Osteocyte (in vitro differentiated cells): ENCODE data around the gene IPO13. TPM values are rescaled to one million over a fixed set of nuclear protein-coding genes. Genes with fewer than 3 reads are reported as not detected.

Experiments
- DNase-seq: peaks from one replicate; pipeline ENCODE4 v3.0.0; 2021; ENCODE audit warnings: mixed read lengths; ENCODE audit not compliant: unreplicated experiment; ENCODE audit errors: extremely low spot score
- H3K27ac Mint-ChIP-seq: one replicate; pipeline ENCODE4 v1.8.0; 2021; ENCODE audit warnings: mild to moderate bottlenecking, mixed read lengths; ENCODE audit not compliant: unreplicated experiment
- H3K27me3 Mint-ChIP-seq: one replicate; pipeline ENCODE4 v1.8.0; 2021; ENCODE audit warnings: mixed read lengths; ENCODE audit not compliant: unreplicated experiment
- H3K36me3 Mint-ChIP-seq: one replicate; pipeline ENCODE4 v1.8.0; 2021; ENCODE audit warnings: mixed read lengths; ENCODE audit not compliant: unreplicated experiment
- H3K4me1 Mint-ChIP-seq: one replicate; pipeline ENCODE4 v1.8.0; 2021; ENCODE audit warnings: mixed read lengths; ENCODE audit not compliant: unreplicated experiment
- H3K4me3 Mint-ChIP-seq: one replicate; pipeline ENCODE4 v1.8.0; 2021; ENCODE audit warnings: mild to moderate bottlenecking, moderate library complexity, mixed read lengths; ENCODE audit not compliant: unreplicated experiment
- H3K9me3 Mint-ChIP-seq: one replicate; pipeline ENCODE4 v1.8.0; 2021; ENCODE audit warnings: mixed read lengths; ENCODE audit not compliant: unreplicated experiment
- CTCF ChIP-seq: fragments of 200-600 bp; sonication (generic); IDR thresholded peaks from 2 replicates; pipeline ENCODE4 v1.5.0; 2021; ENCODE audit warnings: antibody characterized with exemption, mild to moderate bottlenecking, moderate library complexity
- total RNA-seq: library from RNA; stranded (reverse); gene quantifications from 2 replicates; pipeline ENCODE4 v1.2.1, GENCODE V29; 2021

Gene IPO13
- total RNA-seq, 1 donor from 2014 or later: 40.8 TPM

DNA sequence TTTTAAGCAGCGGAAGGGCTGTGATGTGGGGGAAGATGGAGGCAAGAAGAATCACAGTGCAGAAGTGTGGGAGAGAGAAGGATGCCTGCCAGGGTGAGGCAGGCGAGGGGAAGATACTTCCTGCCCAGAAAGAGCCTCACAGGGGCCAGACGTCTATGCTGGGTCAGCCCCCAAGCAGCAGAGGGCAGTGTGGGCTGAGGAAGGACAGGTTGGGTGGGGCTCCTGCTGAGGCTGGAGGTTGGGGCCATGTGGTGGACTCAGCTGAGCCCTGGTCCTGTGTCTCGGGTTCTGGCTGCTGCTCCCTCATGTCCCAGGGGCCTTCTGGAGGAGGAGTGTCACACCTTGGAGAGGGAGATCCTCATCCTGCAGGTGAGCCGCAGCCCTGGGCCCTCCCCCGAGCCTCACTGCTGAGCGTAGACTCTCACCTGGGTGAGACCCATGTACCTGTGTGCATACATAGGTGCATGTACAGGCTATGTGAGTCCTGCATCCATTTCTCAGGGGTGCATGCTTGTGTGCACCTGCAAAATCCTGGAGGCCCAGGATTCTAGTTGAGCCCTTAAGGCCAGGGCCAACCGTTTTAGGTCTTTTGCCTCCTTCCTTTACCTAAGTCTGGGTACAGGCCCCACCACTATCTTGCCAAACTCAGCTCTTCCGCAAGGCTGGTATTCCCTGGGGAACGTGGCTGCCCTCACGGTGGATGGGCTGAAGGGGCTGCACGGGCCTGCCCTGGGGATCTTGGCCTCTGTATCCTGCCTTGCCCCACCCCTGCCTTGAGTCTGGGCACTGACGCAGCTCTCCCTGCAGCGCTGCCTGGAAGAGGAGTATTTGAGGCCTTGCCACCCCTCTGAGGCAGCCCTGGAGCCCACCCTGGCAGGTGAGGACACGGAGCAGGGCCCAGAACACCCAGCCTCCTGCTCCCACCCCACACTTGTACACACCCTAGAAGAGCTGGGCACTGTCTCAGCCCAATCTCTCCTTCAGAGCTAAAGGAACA is 48.3 kb downstream of the IPO13 start:
- Mint-ChIP-seq H3K9me3 (no peaks in the 10 kb centered on the region), H3K27ac (no peak overlapping the region), H3K36me3 (peaks cover 4% of the 10 kb centered on the region), H3K4me3 (no peak overlapping the region), H3K27me3 (no peaks in the 10 kb centered on the region), H3K4me1 (peaks cover 16% of the 10 kb centered on the region)
- no peak for DNase-seq
- TF ChIP-seq CTCF: peak; percentile 32

DNA sequence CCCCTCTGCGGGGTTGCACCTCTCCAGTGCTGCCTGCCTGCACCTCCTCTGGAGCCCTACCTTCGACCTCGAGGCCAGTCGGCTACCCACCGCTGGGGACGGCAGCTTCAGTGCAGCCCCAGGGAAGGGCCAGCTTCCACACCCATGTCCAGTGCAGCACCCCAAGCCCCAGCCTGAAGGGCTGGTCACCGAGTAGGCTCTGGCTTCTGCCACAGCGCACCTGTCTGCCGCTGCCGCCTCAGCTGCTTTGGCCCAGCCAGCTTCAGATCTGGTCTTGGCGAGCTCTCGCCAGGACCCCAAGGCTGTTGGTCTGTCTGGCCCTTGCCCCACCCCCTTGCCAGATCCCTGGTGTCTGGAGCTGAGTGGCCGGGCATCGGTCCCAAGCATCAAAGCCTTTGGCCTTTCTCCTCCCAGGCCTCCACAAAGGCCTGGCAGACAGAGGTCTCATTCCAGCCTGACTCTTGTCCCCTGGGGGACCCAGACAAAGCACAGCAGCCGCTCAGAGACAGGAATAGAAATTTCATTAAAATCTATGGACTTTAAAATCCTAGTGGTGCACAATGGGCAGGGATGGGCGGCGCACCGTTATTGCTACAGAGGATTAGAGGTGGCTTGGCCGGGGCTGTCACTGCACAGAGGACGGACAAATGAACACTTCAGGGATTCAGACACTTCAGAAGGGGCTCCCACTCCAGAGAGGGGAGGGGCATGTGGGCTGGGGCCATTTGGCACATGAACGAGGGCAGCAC is 49.4 kb downstream of the IPO13 start:
- Mint-ChIP-seq H3K4me3 (no peak overlapping the region), H3K36me3 (peaks cover 10% of the 10 kb centered on the region), H3K9me3 (no peaks in the 10 kb centered on the region), H3K27me3 (no peaks in the 10 kb centered on the region), H3K27ac (no peak overlapping the region), H3K4me1 (peaks cover 10% of the 10 kb centered on the region)
- no peak for TF ChIP-seq CTCF
- DNase-seq: no peak

DNA sequence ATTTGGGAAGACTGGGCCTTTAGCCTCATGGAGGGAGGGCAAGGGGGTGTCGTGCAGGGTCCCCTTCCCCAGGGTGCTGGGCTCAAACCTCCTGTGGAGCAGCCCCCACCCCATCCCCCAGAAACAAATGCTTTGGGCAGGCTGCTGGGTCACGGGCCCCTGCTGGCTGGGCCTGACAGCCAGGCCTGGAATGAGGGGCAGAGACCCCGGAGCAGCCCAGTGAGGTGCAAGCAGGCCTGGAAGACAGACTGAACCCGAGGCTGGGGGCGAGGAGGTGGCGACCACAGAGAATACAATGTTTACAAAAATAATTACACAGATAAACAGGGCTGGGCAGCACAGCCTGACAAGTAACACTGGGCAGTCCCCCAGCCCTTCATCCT is 50.0 kb downstream of the IPO13 start:
- Mint-ChIP-seq H3K9me3 (no peaks in the 10 kb centered on the region), H3K27me3 (no peaks in the 10 kb centered on the region), H3K4me1 (peaks cover 9% of the 10 kb centered on the region), H3K27ac (no peak overlapping the region), H3K36me3 (peaks cover 13% of the 10 kb centered on the region), H3K4me3 (no peak overlapping the region)
- DNase-seq: no peak
- no peak for TF ChIP-seq CTCF

DNA sequence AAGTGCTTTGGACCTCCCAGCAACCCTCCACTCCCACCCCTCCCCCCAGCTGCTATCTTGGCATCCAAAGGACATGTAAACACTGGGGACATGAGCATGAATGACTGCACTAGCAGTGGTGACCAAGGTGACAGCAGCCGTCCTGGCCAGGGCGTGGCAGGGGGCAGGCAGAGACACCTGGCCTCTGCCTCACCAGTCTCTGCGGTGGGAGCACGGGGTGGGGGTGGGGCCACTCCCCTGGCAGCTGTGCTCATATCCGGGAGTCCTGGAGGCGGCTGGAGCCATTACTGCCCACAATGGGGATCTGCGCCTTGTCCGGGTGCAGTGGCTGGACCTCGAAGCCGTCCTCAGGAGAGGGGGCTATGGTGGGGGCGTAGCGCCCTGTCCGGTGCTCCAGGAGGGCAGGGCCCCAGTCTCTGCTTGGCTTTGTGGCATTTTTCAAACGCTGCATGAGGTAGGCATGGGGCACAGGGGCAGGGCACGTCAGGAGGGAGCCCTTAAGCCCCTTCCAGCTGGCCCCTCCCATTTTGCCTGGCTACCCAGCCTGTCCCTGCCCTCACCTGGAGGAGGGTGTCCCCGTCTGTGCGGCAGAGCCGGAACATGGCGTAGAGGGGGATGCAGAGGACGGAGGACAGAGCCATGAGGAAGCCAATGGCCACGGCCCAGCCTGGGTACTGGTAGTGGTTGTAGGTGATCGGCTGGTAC is 50.7 kb downstream of the IPO13 start:
- peaks cover 3% of the 10 kb centered on the region for H3K4me1 Mint-ChIP-seq
- TF ChIP-seq CTCF: no peak
- H3K27ac Mint-ChIP-seq: no peak overlapping the region
- peaks cover 13% of the 10 kb centered on the region for H3K36me3 Mint-ChIP-seq
- H3K9me3 Mint-ChIP-seq: no peaks in the 10 kb centered on the region
- H3K4me3 Mint-ChIP-seq: no peak overlapping the region
- DNase-seq: no peak
- no peaks in the 10 kb centered on the region for H3K27me3 Mint-ChIP-seq
